GM18517 (cell line): Measurements from ENCODE around the gene SH2D4B.

ENCODE experiments used
- ATAC-seq: cut with Tn5 transposase; IDR thresholded peaks from one replicate; pipeline ENCODE4 v1.9.1; 2021; ENCODE audit warnings: mild to moderate bottlenecking, moderate library complexity; ENCODE audit not compliant: unreplicated experiment

Gene SH2D4B

GRCh38 chr10:80585812-80586211 lies 48.1 kb downstream of the SH2D4B start:
- no peak for ATAC-seq

GRCh38 chr10:80588546-80588945 lies 50.8 kb downstream of the SH2D4B start:
- ATAC-seq: no peak

- peak; percentile 95 for ATAC-seq
Observed at GRCh38 chr10:80589726-80590373, 52.1 kb downstream of the SH2D4B start.

- ATAC-seq: no peak
Observed at GRCh38 chr10:80590585-80591125, 53.0 kb downstream of the SH2D4B start.

DNA sequence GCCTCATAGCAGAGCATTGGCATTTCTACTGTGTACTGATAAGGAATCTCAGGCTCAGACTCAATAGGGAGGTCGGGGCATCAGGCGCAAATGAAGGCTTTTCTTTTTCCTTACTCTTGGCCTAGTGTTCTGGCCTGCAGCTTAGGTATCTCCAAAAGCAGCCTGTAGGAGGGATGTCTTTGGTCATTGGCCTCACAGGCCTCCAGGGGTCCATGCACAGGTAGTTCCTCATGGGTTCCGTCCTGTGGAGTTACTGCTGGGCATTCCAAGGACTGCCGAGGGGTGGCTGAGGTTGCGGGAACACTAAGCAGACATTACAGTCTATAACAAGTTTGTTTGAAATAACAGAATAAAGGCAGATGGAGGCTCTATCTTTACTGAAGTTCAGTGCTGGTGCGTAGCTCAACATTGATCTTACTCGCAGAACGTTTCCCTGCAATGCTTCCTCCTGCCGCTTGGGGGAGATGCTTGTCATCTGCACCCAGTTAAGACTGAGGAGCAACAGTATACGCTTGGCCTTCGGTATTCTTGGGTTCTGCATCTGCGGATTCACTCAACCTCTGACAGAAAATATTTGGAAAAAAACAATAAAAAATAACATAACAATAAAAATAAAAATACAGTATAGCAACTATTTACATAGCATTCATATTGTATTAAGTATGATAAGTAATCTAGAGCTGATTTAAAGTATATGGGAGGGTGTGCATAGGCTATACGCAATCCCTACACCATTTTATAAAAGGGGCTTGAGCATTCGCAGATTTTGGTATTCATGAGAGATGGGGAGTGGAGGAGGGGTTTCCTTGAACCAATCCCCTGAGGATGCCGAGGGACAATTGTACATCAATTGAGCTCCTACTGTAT lies 58.9 kb downstream of the SH2D4B start:
- ATAC-seq: peak; percentile 48

GRCh38 chr10:80598084-80598798 lies 60.5 kb downstream of the SH2D4B start:
- peak; percentile 53 for ATAC-seq

DNA sequence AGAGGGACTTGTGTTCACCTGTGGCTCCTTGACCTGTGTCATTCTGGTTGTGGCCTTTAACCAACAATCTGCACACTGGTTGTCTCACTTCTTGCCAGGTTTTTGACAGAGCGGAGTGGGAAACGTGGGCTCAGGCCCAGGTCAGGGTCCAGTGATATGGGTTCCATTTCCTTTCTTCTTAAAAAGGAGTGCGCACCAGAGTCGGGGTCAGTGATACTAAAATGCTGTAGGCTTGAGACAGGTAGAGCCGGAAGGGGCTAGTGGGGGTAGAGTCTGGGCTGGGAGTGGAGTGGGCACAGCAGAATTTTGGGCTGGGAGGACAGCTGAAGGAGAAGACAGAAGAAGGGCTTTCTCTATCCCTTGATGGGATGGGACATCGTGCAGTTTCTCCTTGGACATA lies 61.2 kb downstream of the SH2D4B start:
- ATAC-seq: no peak

DNA sequence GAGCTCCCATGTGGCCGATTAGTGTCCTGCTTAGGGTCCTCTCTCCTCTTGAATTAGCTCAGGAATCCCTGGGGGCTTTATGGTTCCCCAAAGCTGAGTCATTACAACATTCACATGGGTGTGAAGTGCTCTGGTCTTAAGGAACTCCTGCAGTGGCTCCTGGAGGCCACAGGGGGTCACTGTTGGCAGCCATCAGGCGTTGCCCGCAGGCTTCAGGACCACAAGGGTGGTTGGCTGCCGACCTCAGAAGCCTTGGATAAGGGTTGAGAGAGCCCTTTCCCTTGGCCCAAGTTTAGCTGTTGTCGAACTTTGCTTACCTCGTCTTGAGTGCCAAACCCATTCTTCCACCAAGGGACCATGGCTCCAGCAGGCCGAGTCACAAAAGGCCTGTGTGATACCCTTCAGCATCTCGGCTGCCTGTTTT lies 61.7 kb downstream of the SH2D4B start:
- ATAC-seq: peak; percentile 82

DNA sequence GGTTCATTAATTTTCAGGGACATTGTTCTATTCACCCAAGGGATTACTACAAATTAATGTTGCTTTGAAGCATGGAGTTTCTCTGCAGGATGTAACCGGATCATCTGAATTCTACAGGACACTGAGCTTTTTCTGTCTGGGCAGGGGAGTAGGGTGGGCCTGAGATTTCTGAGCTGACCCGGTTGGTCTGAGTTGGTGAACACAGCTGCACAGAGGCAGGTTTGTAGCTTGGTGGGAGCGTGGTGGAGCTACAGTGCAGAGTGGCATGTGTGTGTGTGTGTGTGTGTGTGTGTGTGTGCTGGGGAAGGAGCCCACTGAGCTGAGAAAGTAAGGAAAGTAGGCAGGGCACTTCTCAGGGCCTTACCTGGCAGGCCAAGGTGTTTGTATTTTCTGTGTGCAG lies 62.6 kb downstream of the SH2D4B start:
- no peak for ATAC-seq

GRCh38 chr10:80602881-80603280 lies 65.2 kb downstream of the SH2D4B start:
- ATAC-seq: no peak

DNA sequence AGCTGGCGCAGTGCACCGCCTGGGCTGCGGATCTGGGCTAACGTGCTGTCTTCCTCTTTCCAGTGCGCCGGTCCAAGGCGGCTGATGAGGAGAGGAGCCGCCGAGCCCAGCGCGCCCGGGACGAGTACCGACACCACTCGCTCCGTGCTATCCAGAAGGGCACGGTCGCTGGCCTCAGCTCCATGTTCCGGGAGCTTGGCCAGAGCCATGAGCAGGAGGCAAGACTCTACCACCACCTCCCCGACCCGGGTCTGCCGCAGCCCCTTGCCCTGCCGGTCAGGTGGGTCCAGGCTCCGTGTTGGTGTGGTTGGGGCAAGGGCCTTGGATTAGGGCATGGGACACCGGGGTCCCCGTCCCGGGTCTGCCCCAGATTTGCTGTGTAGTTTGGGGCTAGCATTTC lies 65.8 kb downstream of the SH2D4B start:
- no peak for ATAC-seq

- no peak for ATAC-seq
Observed at GRCh38 chr10:80608706-80609105, 71.0 kb downstream of the SH2D4B start.

DNA sequence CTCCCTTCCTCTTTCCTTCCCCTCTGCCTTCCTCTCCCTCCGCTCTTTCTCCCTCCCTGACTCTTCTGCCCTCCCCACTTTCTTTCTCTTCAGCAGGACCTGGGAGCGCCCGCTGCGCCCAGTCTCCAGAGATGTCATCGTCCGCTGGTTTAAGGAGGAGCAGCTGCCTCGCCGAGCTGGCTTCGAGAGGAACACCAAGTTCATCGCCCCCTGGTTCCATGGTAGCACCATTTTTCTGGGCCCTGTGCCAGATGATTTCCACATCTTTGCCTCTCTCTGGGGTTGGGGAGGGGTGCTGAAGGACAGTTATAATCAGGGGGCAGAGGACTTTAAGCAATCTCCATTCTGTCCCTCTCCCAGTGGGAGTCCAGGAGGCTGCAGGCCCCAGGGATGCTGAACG lies 71.6 kb downstream of the SH2D4B start:
- no peak for ATAC-seq

- no peak for ATAC-seq
Observed at GRCh38 chr10:80611481-80612185, 73.9 kb downstream of the SH2D4B start.

- no peak for ATAC-seq
Observed at GRCh38 chr10:80612261-80612660, 74.6 kb downstream of the SH2D4B start.

GRCh38 chr10:80613466-80614170 lies 75.9 kb downstream of the SH2D4B start:
- no peak for ATAC-seq

- ATAC-seq: no peak
Observed at GRCh38 chr10:80614576-80615416, 77.1 kb downstream of the SH2D4B start.

- no peak for ATAC-seq
Observed at GRCh38 chr10:80617807-80618206, 80.1 kb downstream of the SH2D4B start.

GRCh38 chr10:80619036-80619435 lies 81.3 kb downstream of the SH2D4B start:
- no peak for ATAC-seq
